H9 (cell line): ENCODE results near the gene TMEM132D. TPM values are rescaled to one million over a fixed set of nuclear protein-coding genes. Genes with fewer than 3 reads are reported as not detected.

ENCODE experiments used
- DNase-seq: peaks from one replicate; pipeline ENCODE4 v3.0.0-alpha.2; 2017
- H2AFZ ChIP-seq: one replicate; pipeline ENCODE4 v1.6.1; 2013; ENCODE audit warnings: mild to moderate bottlenecking, low read length, control low read depth, moderate library complexity
- H2AK5ac ChIP-seq: 2 replicates; pipeline ENCODE4 v1.6.1; 2013; ENCODE audit warnings: low read length, control low read depth, mixed read lengths; ENCODE audit not compliant: insufficient read length
- H2BK120ac ChIP-seq: one replicate; pipeline ENCODE4 v1.6.1; 2013; ENCODE audit warnings: low read depth, mild to moderate bottlenecking, low read length, control low read depth, inconsistent platforms; ENCODE audit not compliant: poor library complexity, severe bottlenecking
- H2BK12ac ChIP-seq: 2 replicates; pipeline ENCODE4 v1.6.1; 2013; ENCODE audit warnings: low read length, control low read depth, mixed read lengths, low read depth; ENCODE audit not compliant: insufficient read length
- H2BK15ac ChIP-seq: 2 replicates; pipeline ENCODE4 v1.6.1; 2013; ENCODE audit warnings: low read depth, low read length, control low read depth
- H2BK20ac ChIP-seq: one replicate; pipeline ENCODE4 v1.6.1; 2013; ENCODE audit warnings: low read depth, mild to moderate bottlenecking, low read length, control low read depth, inconsistent platforms; ENCODE audit not compliant: poor library complexity, severe bottlenecking
- H2BK5ac ChIP-seq: 2 replicates; pipeline ENCODE4 v1.6.1; 2013; ENCODE audit warnings: low read length, control low read depth, mixed read lengths; ENCODE audit not compliant: insufficient read length
- H3K14ac ChIP-seq: 2 replicates; pipeline ENCODE4 v1.6.1; 2013; ENCODE audit warnings: low read length, control low read depth; ENCODE audit not compliant: insufficient read depth
- H3K18ac ChIP-seq: 2 replicates; pipeline ENCODE4 v1.6.1; 2013; ENCODE audit warnings: low read depth, mild to moderate bottlenecking, mixed read lengths, low read length, control low read depth; ENCODE audit not compliant: insufficient read length
- H3K23ac ChIP-seq: 2 replicates; pipeline ENCODE4 v1.6.1; 2013; ENCODE audit warnings: low read length, control low read depth, mixed read lengths, low read depth; ENCODE audit not compliant: insufficient read length
- H3K23me2 ChIP-seq: 2 replicates; pipeline ENCODE4 v1.6.1; 2013; ENCODE audit warnings: low read depth, mild to moderate bottlenecking, mixed read lengths, low read length, control low read depth; ENCODE audit not compliant: insufficient read length, poor library complexity, severe bottlenecking
- H3K27ac ChIP-seq: 2 replicates; pipeline ENCODE4 v1.5.1; 2013; ENCODE audit warnings: low read length, control low read depth, mixed read lengths, low read depth; ENCODE audit not compliant: insufficient read length
- H3K27me3 ChIP-seq: 2 replicates; pipeline ENCODE4 v1.6.1; 2013; ENCODE audit warnings: low read length, control low read depth, inconsistent platforms; ENCODE audit not compliant: insufficient read depth
- H3K4ac ChIP-seq: 2 replicates; pipeline ENCODE4 v1.6.1; 2013; ENCODE audit warnings: low read depth, mild to moderate bottlenecking, control low read depth, inconsistent platforms, low read length, moderate library complexity
- H3K4me1 ChIP-seq: 2 replicates; pipeline ENCODE4 v1.6.1; 2013; ENCODE audit warnings: low read length, control low read depth, inconsistent platforms; ENCODE audit not compliant: insufficient read depth
- H3K4me2 ChIP-seq: 2 replicates; pipeline ENCODE4 v1.6.1; 2013; ENCODE audit warnings: low read length, control low read depth, mixed read lengths; ENCODE audit not compliant: insufficient read length, insufficient read depth
- H3K56ac ChIP-seq: 2 replicates; pipeline ENCODE4 v1.6.1; 2013; ENCODE audit warnings: low read depth, mild to moderate bottlenecking, mixed read lengths, low read length, control low read depth; ENCODE audit not compliant: insufficient read length
- H3K79me1 ChIP-seq: 2 replicates; pipeline ENCODE4 v1.6.1; 2013; ENCODE audit warnings: low read depth, mild to moderate bottlenecking, moderate library complexity, low read length, control low read depth, inconsistent platforms; ENCODE audit not compliant: insufficient read depth, poor library complexity, severe bottlenecking
- H3K79me2 ChIP-seq: 2 replicates; pipeline ENCODE4 v1.6.1; 2013; ENCODE audit warnings: low read length, control low read depth, inconsistent platforms; ENCODE audit not compliant: insufficient read depth
- H3K9ac ChIP-seq: 2 replicates; pipeline ENCODE4 v1.6.1; 2013; ENCODE audit warnings: low read length, control low read depth, mixed read lengths; ENCODE audit not compliant: insufficient read length; ENCODE audit errors: extremely low read depth
- H3K9me3 ChIP-seq: one replicate; pipeline ENCODE4 v1.6.1; 2013; ENCODE audit warnings: low read depth, low read length, inconsistent platforms; ENCODE audit not compliant: control insufficient read depth
- H3T11ph ChIP-seq: one replicate; pipeline ENCODE4 v1.6.1; 2013; ENCODE audit warnings: mild to moderate bottlenecking, low read length, control low read depth, inconsistent platforms
- H4K20me1 ChIP-seq: one replicate; pipeline ENCODE4 v1.6.1; 2013; ENCODE audit not compliant: control insufficient read depth, insufficient read length, insufficient read depth
- H4K5ac ChIP-seq: 2 replicates; pipeline ENCODE4 v1.6.1; 2013; ENCODE audit warnings: low read depth, mild to moderate bottlenecking, mixed read lengths, low read length, control low read depth; ENCODE audit not compliant: insufficient read length
- H4K8ac ChIP-seq: replicated peaks from 2 replicates; pipeline ENCODE4 v1.6.1; 2013; ENCODE audit warnings: low read length, control low read depth, mixed read lengths, low read depth; ENCODE audit not compliant: insufficient read length
- H4K91ac ChIP-seq: 2 replicates; pipeline ENCODE4 v1.6.1; 2013; ENCODE audit warnings: low read depth, mild to moderate bottlenecking, moderate library complexity, mixed read lengths, low read length, control low read depth; ENCODE audit not compliant: insufficient read length
- H3K27ac Mint-ChIP-seq, 3 experiments: 2 replicates in 2 of 3; 3 replicates in 1 of 3; pipeline ENCODE4 v1.8.0; 2020 to 2021; ENCODE audit warnings: mixed read lengths in 3 of 3, mild to moderate bottlenecking in 1 of 3, moderate library complexity in 1 of 3
- H3K27me3 Mint-ChIP-seq: 2 replicates; pipeline ENCODE4 v1.8.0; 2021; ENCODE audit warnings: low read depth, mild to moderate bottlenecking, moderate library complexity, mixed read lengths
- H3K36me3 Mint-ChIP-seq, 3 experiments: 2 replicates in 2 of 3; 3 replicates in 1 of 3; pipeline ENCODE4 v1.8.0; 2020 to 2021; ENCODE audit warnings: low read depth in 3 of 3, mixed read lengths in 3 of 3; ENCODE audit not compliant: insufficient read depth in 1 of 3
- H3K4me1 Mint-ChIP-seq, 2 experiments: 2 replicates each; pipeline ENCODE4 v1.8.0; 2020; ENCODE audit warnings: mixed read lengths in 2 of 2
- H3K4me3 Mint-ChIP-seq, 2 experiments: 2 replicates in 1 of 2; 3 replicates in 1 of 2; pipeline ENCODE4 v1.8.0; 2020 to 2021; ENCODE audit warnings: mild to moderate bottlenecking in 2 of 2, mixed read lengths in 2 of 2, moderate library complexity in 1 of 2
- H3K9me3 Mint-ChIP-seq, 2 experiments: 2 replicates in 1 of 2; 3 replicates in 1 of 2; pipeline ENCODE4 v1.8.0; 2020; ENCODE audit warnings: mild to moderate bottlenecking in 2 of 2, mixed read lengths in 2 of 2, moderate library complexity in 1 of 2
- CTCF ChIP-seq: fragments of 200-600 bp; sonication (generic); conservative IDR thresholded peaks from 3 replicates; pipeline ENCODE4 v1.8.0; 2021; ENCODE audit warnings: antibody characterized with exemption, mild to moderate bottlenecking
- WGBS: extraction: QIAGEN DNeasy Blood & Tissue Kit; methylation state at CpG from one replicate; pipeline ENCODE4 v1.1.7; 2013; ENCODE audit warnings: missing lambda C conversion rate, low lambda C conversion rate, mixed read lengths; ENCODE audit not compliant: insufficient read length; ENCODE audit errors: extremely low coverage; 5-methylcytosine and 5-hydroxymethylcytosine counted together
- total RNA-seq: library from RNA; stranded (reverse); gene quantifications from 2 replicates; pipeline ENCODE4 v1.2.1, GENCODE V29; 2021

TMEM132D gene
- total RNA-seq, 1 experiment from 2014 or later = 6.1 TPM

- no peak overlapping the region for H3K4me3 Mint-ChIP-seq
- no peak overlapping the region for H3K27ac Mint-ChIP-seq
- Histone ChIP-seq H2BK12ac (no peak overlapping the region), H3K56ac (no peak overlapping the region), H3K4ac (no peak overlapping the region), H2AFZ (no peak overlapping the region), H2BK5ac (no peak overlapping the region), H4K20me1 (no peaks in the 10 kb centered on the region), H3K9ac (no peak overlapping the region), H3K23ac (no peak overlapping the region), H2BK15ac (no peak overlapping the region), H3K79me1 (no peaks in the 10 kb centered on the region), H4K8ac (no peak overlapping the region), H3K79me2 (peaks cover 2% of the 10 kb centered on the region; the same call in 1 of the 2 replicates), H3K4me2 (no peak overlapping the region), H2BK120ac (no peak overlapping the region), H3T11ph (no peak overlapping the region), H3K9me3 (no peaks in the 10 kb centered on the region), H3K23me2 (no peaks in the 10 kb centered on the region), H4K91ac (no peak overlapping the region), H4K5ac (no peak overlapping the region), H3K14ac (no peak overlapping the region), H3K18ac (no peak overlapping the region), H2BK20ac (no peak overlapping the region), H3K4me1 (peaks cover 2% of the 10 kb centered on the region; the same call in 1 of the 2 replicates), H3K27ac (no peak overlapping the region), H3K27me3 (no peaks in the 10 kb centered on the region), H2AK5ac (no peak overlapping the region)
- no peaks in the 10 kb centered on the region for H3K27me3 Mint-ChIP-seq
- H3K36me3 Mint-ChIP-seq = no peaks in the 10 kb centered on the region; a peak in 1 of 7 replicates
- TF ChIP-seq CTCF = no peak
- DNase-seq = no peak
- H3K9me3 Mint-ChIP-seq = no peaks in the 10 kb centered on the region
- peaks cover 14 to 19% of the 10 kb centered on the region in 2 experiments for H3K4me1 Mint-ChIP-seq
- WGBS = no CpG with 5 or more reads among the region's 3 CpGs
Measured at GRCh38 chr12:129527506-129527905, 376.3 kb downstream of the TMEM132D start.
